T47D (cell line): ENCODE data around the gene ZNF467.

Source experiments
- DNase-seq, 2 experiments: peaks; one replicate each; pipeline versions ENCODE4 v3.0.0 to v3.0.0-alpha.2; 2011 to 2012; ENCODE audit warnings: low read depth in 1 of 2, low spot score in 1 of 2
- JUND ChIP-seq: IDR thresholded peaks from 2 replicates; pipeline ENCODE4 v1.6.1; 2012; ENCODE audit warnings: low read depth
- in situ Hi-C: cut with HindIII; loops from 2 replicates; pipeline ENCODE4 v1.10.0; 2016; ENCODE audit warnings: low sequenced_read_pairs, low pct_unique_long_range_greater_than_20kb

ZNF467 gene

GRCh38 chr7:149718730-149719049, 54.7 kb downstream of the ZNF467 start:
- in situ Hi-C loops, result no loop called here
- no peak for DNase-seq
- no peak for TF ChIP-seq JUND

DNA sequence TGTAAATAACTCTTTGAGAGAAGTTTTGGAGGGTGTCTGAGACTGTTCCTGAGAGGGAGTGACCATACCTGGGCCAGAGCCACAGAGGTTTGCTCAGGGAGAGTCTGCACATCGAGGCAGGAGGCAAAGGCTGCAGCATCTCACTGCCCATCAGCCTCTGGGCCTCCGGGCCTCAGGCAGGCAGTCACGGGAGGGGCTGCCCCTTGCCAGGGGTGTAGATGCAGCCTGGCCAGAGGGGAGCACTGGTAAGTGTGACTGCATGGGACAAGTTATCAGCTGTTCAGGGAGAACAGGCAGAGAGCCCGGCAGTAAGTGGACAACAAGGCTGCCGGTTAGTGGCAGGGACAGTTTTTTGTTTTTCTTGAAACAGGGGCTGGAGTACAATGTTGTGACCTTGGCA, 55.9 kb downstream of the ZNF467 start:
- in situ Hi-C loops, result no loop called here
- DNase-seq, result no peak
- TF ChIP-seq JUND, result no peak

DNA sequence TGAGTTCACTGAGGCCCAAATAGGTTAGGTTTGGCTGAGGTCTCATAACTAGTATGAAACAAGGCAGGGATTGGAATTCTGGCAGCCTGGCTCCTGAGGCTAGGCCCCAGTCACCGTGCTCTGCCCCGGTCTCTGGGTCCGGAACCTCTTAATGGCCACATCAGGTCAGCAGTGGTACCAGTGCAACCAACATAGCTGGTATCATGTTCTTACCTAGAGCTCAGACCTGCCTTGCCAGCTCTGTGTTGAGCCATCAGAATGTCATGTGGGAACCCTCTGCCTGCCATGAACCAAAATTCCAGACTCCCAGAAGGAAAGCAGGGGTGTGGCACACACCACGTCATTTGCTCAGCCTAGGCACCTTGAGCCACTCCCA, 56.5 kb downstream of the ZNF467 start:
- TF ChIP-seq JUND, result no peak
- DNase-seq, result no peak
- in situ Hi-C loops, result no loop called here

GRCh38 chr7:149716007-149716931, 57.1 kb downstream of the ZNF467 start:
- peak in 1 of 2 experiments; percentile 19 for DNase-seq
- in situ Hi-C loops, result no loop called here
- TF ChIP-seq JUND, result no peak

- no peak for DNase-seq
- TF ChIP-seq JUND, result no peak
- in situ Hi-C loops, result no loop called here
These were observed 57.9 kb downstream of the ZNF467 start for GRCh38 chr7:149715476-149715875.

DNA sequence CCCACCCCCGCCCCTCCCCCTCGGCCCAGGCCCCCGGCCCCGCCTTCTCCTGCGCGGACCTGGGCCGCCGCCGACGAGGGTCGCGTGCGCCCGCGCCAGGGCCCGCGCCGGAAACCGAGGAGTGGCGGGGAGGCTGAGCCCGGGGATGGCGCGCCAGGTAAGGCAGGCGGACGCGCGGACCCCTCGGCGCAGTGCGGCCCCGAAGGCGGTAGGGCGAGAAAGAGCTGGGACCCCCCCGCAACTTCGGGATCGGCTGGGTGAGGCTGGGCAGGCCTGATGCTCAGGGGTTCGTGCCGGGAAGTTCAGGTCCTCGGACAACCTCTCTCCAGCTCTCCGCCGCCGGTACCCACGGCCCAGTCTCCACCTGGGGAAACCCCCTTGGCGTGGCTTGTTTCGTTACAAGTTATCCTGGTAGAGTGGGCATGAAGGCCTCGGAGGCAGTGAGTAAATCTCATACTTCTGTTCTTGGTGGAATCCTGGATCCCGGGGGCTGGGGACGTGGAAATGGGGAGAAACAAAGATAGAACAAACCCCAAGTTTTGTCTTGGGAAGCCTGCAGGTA, 58.4 kb downstream of the ZNF467 start:
- in situ Hi-C loops, result no loop called here

More for the DNA sequence above, 58.4 kb downstream of the ZNF467 start:
- DNase-seq, result no peak
- no peak for TF ChIP-seq JUND
